Measurements from ENCODE around the gene ACVR2A.

ACVR2A gene

GRCh38 chr2:147869934-147870333 is 25.1 kb downstream of the ACVR2A start:
- Histone ChIP-seq H3K4me3 (ENCODE audit: low read depth, low read length) (no peak overlapping the region), H3K36me3 (no peaks in the 10 kb centered on the region), H3K9me3 (ENCODE audit: severe bottlenecking) (no peaks in the 10 kb centered on the region), H3K27ac (no peak overlapping the region), H3K27me3 (ENCODE audit: insufficient read depth, low read depth, severe bottlenecking) (no peaks in the 10 kb centered on the region)
- no peak for TF ChIP-seq CTCF (IDR thresholded peaks at IDR 0.05; ENCODE audit: low read depth, low read length)
- no peak for DNase-seq

- DNase-seq: no peak
- H3K4me3 ChIP-seq (ENCODE audit: low read depth, low read length): no peak overlapping the region
- no peaks in the 10 kb centered on the region for H3K9me3 ChIP-seq (ENCODE audit: severe bottlenecking)
- TF ChIP-seq CTCF (IDR thresholded peaks at IDR 0.05; ENCODE audit: low read depth, low read length): no peak
- H3K27me3 ChIP-seq (ENCODE audit: insufficient read depth, low read depth, severe bottlenecking): no peaks in the 10 kb centered on the region
- no peaks in the 10 kb centered on the region for H3K36me3 ChIP-seq
- no peak overlapping the region for H3K27ac ChIP-seq
Measured at GRCh38 chr2:147872967-147873366, 28.1 kb downstream of the ACVR2A start.

- no peak for TF ChIP-seq CTCF (IDR thresholded peaks at IDR 0.05; ENCODE audit: low read depth, low read length)
- Histone ChIP-seq H3K36me3 (no peaks in the 10 kb centered on the region), H3K4me3 (ENCODE audit: low read depth, low read length) (no peak overlapping the region), H3K27ac (no peak overlapping the region), H3K9me3 (ENCODE audit: severe bottlenecking) (no peaks in the 10 kb centered on the region), H3K27me3 (ENCODE audit: insufficient read depth, low read depth, severe bottlenecking) (no peaks in the 10 kb centered on the region)
- no peak for DNase-seq
Measured at GRCh38 chr2:147873859-147874483, 29.1 kb downstream of the ACVR2A start.

- no peaks in the 10 kb centered on the region for H3K9me3 ChIP-seq (ENCODE audit: severe bottlenecking)
- no peak for DNase-seq
- no peak overlapping the region for H3K4me3 ChIP-seq (ENCODE audit: low read depth, low read length)
- no peaks in the 10 kb centered on the region for H3K27me3 ChIP-seq (ENCODE audit: insufficient read depth, low read depth, severe bottlenecking)
- no peak overlapping the region for H3K27ac ChIP-seq
- TF ChIP-seq CTCF (IDR thresholded peaks at IDR 0.05; ENCODE audit: low read depth, low read length): no peak
- H3K36me3 ChIP-seq: no peaks in the 10 kb centered on the region
Measured at GRCh38 chr2:147879846-147880245, 35.0 kb downstream of the ACVR2A start.

- no peak for DNase-seq
- Histone ChIP-seq H3K9me3 (ENCODE audit: severe bottlenecking) (no peaks in the 10 kb centered on the region), H3K36me3 (no peaks in the 10 kb centered on the region), H3K4me3 (ENCODE audit: low read depth, low read length) (no peak overlapping the region), H3K27me3 (ENCODE audit: insufficient read depth, low read depth, severe bottlenecking) (no peaks in the 10 kb centered on the region), H3K27ac (no peak overlapping the region)
- no peak for TF ChIP-seq CTCF (IDR thresholded peaks at IDR 0.05; ENCODE audit: low read depth, low read length)
Measured at GRCh38 chr2:147882631-147883030, 37.8 kb downstream of the ACVR2A start.

GRCh38 chr2:147884830-147885229 is 40.0 kb downstream of the ACVR2A start:
- DNase-seq: no peak
- no peaks in the 10 kb centered on the region for H3K27me3 ChIP-seq (ENCODE audit: insufficient read depth, low read depth, severe bottlenecking)
- no peak for TF ChIP-seq CTCF (IDR thresholded peaks at IDR 0.05; ENCODE audit: low read depth, low read length)
- H3K36me3 ChIP-seq: no peaks in the 10 kb centered on the region
- H3K4me3 ChIP-seq (ENCODE audit: low read depth, low read length): no peak overlapping the region
- H3K9me3 ChIP-seq (ENCODE audit: severe bottlenecking): no peaks in the 10 kb centered on the region
- H3K27ac ChIP-seq: no peak overlapping the region
